OCI-M2 (cell line): Measurements from ENCODE around the gene IER5L.

Experiments
- DNase-seq: peaks from one replicate; lab custom pipeline; 2025; ENCODE audit not compliant: unreplicated experiment; lab: John Stamatoyannopoulos, UW

IER5L gene

GRCh38 chr9:129177791-129178567 lies at the start of gene IER5L:
IER5L (minus strand) TSS chr9:129178261; CDS start chr9:129178052, 209 bp downstream.
- DNase-seq = no peak

GRCh38 chr9:129227843-129228189 lies 49.8 kb upstream of the IER5L start:
- DNase-seq = no peak

- DNase-seq = no peak
Measured at GRCh38 chr9:129225815-129226214, 47.8 kb upstream of the IER5L start.

- DNase-seq = no peak
Measured at GRCh38 chr9:129225490-129225778, 47.4 kb upstream of the IER5L start.

- DNase-seq = no peak
Measured at GRCh38 chr9:129224618-129225489, 46.8 kb upstream of the IER5L start.

- DNase-seq = no peak
Measured at GRCh38 chr9:129223551-129224208, 45.6 kb upstream of the IER5L start.

GRCh38 chr9:129222819-129223218 lies 44.8 kb upstream of the IER5L start:
- DNase-seq = no peak

GRCh38 chr9:129221979-129222635 lies 44.0 kb upstream of the IER5L start:
- DNase-seq = no peak

GRCh38 chr9:129221233-129221632 lies 43.2 kb upstream of the IER5L start:
- no peak for DNase-seq

- no peak for DNase-seq
Measured at GRCh38 chr9:129220771-129221170, 42.7 kb upstream of the IER5L start.

GRCh38 chr9:129218918-129219317 lies 40.9 kb upstream of the IER5L start:
- no peak for DNase-seq

- no peak for DNase-seq
Measured at GRCh38 chr9:129218272-129218625, 40.2 kb upstream of the IER5L start.

- no peak for DNase-seq
Measured at GRCh38 chr9:129213551-129213950, 35.5 kb upstream of the IER5L start.

GRCh38 chr9:129211686-129212085 lies 33.6 kb upstream of the IER5L start:
- DNase-seq = no peak

GRCh38 chr9:129210125-129210524 lies 32.1 kb upstream of the IER5L start:
- DNase-seq = no peak

- DNase-seq = no peak
Measured at GRCh38 chr9:129209580-129209979, 31.5 kb upstream of the IER5L start.

GRCh38 chr9:129209109-129209508 lies 31.0 kb upstream of the IER5L start:
- DNase-seq = no peak

GRCh38 chr9:129208207-129209032 lies 30.4 kb upstream of the IER5L start:
- DNase-seq = no peak

- no peak for DNase-seq
Measured at GRCh38 chr9:129206905-129207304, 28.8 kb upstream of the IER5L start.

- DNase-seq = no peak
Measured at GRCh38 chr9:129206401-129206800, 28.3 kb upstream of the IER5L start.

- no peak for DNase-seq
Measured at GRCh38 chr9:129204840-129205239, 26.8 kb upstream of the IER5L start.
